Stimulated activated CD8-positive, alpha-beta memory T cell treated with anti-CD3 and anti-CD28 coated beads, Interleukin-12 subunit alpha, Interleukin-12 subunit beta, amount 100 ng/mL, for 1 hour (primary cell): Measurements from ENCODE around the gene PRPSAP2.
"Not testable (repeated sequence)": the region's sequence is repeated elsewhere in the genome, so short reads cannot be mapped to it uniquely, and the experiment has no call there.

Experiments
- DNase-seq: peaks from one replicate; pipeline ENCODE4 v3.0.0-alpha.2; 2020; ENCODE audit warnings: low read depth

PRPSAP2 gene

DNA sequence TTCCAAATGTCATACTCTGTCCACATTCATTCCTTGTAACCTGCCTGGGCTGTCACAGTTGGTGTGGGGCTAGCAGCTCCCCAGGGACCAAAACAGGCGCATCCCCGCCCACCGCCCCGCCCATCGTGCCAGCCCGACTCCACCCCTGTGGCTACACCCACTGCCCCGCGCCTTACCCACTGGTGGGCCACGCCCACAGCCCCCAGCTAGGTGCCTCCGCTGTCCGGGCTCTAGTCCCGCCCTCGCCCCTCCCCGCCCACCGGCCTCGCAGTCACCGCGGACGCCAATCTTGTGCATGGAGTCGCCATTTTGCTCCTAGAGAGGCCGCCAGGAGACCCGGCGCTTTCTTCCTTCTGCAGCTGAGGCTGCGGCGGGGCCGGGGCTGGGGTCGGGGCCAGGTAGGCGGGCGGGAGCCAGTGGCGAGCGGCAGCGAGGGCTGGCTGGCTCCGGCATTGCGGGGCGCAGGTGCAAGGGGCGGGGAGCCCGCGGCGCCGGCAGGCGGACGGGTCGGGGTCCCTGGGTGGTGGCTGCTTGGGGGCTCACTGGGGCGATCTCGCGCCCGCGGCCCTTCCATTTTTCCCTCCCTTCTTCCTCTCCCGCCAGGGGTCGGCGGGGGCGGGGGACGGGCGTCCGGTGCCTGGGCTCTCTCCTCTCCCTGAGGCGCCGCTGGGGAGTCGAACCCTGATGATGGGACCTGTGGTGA lies at the start of gene PRPSAP2:
PRPSAP2 (plus strand) TSS at position 268 of the 703 bp plus-strand sequence. CDS start 7,703 bp downstream, outside the sequence.
- DNase-seq = peak; percentile 89

DNA sequence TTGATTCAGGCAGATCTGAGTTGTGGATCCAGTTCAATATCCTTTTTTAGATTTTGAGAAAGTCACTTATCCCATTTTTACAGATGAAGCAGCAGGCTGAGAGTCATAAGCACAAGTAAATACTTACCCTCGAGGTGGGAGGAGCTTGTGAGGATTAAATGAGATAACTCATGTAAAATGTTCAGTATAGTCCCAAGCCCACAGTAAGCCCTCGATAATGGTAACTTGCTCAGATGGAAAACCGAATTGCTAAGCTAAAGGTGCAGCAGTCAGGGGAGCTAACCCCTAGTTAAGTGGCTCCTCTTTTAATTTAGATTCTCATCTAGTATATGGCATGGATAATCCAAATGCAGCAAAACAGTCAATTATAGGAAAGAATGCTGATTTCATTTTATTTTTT lies 42.0 kb upstream of the PRPSAP2 start:
- not testable (repeated sequence) for DNase-seq

GRCh38 chr17:18816489-18817371 lies 41.2 kb upstream of the PRPSAP2 start:
- peak; percentile 12 for DNase-seq

GRCh38 chr17:18821430-18821829 lies 36.5 kb upstream of the PRPSAP2 start:
- not testable (repeated sequence) for DNase-seq

DNA sequence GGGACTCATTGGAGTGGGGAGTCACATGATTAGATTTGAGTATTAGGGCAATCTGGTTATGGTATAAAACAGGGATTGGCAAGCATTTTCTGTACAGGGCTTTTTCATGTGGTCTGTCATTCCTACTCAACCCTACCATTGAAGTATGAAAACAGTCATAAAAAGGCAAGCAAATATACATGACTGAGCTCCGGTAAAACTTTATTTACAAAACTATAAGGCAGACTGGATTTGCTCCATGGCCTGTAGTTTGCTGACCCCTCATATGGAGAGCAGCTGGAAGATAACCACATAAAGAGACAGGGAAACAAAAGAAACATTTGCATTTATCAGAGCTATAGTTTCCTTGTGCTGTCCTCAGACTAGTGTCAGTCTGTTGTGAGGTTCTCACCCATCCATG lies 30.3 kb upstream of the PRPSAP2 start:
- DNase-seq = not testable (repeated sequence)

DNA sequence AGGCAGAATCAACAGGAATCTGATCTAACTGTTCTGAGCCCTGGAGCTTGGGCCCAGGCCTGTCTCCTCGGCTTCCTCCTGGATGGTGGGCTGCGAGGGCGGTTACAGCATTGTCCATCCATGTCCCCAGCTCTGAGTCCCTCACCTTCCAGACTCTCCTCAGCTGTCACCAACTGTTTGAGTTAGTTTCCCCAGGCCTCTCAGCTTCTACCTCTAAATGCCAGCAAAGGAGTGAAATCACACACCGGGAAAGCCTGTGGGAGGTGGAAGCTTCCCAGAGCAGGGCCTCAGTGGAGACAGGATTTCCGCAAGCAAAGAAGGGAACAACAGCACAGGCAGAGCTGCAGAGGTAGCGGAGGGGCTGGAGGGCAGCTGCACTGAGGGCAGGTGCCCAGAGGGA lies 9.4 kb upstream of the PRPSAP2 start:
- DNase-seq = no peak

DNA sequence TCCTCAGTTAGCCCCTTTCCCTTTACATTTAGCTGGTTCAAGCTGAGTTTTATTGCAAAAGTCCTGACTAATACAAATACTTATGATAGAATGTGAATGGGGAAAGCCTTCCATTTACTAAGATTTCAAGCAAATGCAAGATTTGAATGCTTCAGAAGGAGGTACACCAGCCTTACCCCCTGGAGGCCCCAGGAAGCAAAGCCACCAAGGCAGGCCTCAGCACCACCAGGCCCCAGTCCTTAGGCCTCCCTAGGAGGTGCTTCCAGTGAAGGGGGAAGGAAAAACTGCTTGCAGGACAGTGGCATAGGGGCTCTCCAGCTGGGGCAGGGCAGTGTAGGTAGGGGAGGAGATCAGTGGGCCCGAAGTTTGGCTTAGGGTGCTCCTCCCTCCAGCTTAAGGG lies 7.3 kb upstream of the PRPSAP2 start:
- DNase-seq = no peak

DNA sequence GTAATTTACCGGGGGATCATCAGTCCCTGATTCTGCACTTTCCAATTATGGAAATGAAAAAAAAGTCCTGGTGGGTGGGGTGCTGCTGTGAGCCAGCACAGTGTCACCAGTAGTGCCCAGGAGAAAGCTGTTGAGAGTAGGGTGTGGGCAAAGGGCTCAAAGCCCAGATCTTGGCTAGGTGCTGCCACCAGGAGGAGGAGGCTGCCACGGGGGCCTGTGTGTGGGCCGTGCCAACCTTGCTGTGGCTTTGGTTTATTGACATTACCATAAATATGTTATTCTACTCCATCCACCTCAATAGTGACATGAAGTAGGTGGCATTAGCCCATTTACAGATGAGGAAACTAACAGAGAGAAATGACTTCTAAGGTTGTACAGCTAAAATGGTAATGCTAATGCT lies 6.7 kb upstream of the PRPSAP2 start:
- no peak for DNase-seq

DNA sequence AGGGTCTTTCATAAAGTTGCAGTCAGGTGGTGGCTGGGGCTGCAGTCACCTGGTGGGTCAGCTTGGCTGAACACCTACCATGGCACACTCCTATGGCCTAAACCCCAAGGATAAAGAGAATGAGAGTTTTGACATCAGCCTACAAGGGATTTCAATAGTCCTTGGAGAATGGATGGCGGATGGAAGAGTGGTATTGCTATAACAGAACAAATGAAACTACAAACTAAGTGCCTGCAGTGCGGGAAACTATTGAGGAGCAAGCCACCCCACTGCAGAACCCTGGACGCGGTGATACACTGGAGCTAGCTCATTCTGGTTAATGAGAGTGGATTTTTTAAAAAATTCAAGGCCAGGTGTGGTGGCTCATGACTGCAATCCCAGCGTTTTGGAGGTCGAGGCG lies 3.0 kb upstream of the PRPSAP2 start:
- no peak for DNase-seq

- peak; percentile 84 for DNase-seq
These were observed 1.9 kb upstream of the PRPSAP2 start for GRCh38 chr17:18855831-18856569.

DNA sequence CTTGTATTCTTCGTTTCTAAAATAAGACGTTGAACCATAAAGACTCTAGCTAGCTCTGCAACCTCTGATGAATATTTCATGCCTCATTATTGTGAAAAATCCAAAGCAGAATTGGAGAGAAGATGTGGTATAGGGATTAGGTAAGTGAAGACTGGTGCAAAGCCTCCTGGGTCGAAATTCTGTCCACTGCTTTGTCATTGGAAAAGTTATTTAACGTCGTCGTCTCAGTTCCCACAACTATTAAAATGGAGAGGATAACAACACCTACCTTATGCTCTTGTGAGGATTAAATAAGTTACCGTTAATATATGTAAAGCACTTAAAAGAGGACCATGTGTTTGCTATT lies 1.4 kb upstream of the PRPSAP2 start:
- no peak for DNase-seq

DNA sequence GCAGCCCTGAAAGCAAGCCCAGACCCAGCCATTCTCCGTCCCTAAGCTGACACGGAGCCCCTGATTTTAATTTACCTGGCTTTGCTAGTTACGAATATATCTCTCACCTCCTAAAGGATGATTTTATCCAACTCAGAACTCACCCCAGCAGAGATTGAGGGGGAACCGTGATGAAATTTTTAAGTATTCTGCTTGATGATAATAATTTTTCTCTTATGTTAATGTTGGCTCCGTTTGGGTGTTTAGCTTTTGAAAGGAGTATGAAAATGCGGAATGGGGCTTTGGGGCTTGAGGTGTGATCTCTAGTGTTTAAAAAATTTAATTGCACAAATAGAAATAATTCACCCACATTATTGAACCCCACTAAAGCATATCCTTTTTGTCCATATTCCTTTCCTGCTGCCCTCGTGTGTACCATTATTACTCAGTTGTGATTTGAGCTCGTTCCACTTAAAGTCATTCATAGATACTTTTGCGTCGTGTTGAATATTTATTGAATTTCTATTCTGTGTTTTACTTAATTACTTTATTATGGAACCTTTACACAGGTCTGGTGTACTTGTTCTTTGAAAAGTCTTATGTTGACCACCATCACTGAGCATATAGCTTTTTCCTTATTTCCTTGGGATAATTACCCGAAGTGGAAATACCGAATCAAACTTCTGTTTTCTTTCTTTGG lies 775 bp downstream of the PRPSAP2 start:
- DNase-seq = no peak

- no peak for DNase-seq
These were observed 1.3 kb downstream of the PRPSAP2 start for GRCh38 chr17:18859256-18859655.

DNA sequence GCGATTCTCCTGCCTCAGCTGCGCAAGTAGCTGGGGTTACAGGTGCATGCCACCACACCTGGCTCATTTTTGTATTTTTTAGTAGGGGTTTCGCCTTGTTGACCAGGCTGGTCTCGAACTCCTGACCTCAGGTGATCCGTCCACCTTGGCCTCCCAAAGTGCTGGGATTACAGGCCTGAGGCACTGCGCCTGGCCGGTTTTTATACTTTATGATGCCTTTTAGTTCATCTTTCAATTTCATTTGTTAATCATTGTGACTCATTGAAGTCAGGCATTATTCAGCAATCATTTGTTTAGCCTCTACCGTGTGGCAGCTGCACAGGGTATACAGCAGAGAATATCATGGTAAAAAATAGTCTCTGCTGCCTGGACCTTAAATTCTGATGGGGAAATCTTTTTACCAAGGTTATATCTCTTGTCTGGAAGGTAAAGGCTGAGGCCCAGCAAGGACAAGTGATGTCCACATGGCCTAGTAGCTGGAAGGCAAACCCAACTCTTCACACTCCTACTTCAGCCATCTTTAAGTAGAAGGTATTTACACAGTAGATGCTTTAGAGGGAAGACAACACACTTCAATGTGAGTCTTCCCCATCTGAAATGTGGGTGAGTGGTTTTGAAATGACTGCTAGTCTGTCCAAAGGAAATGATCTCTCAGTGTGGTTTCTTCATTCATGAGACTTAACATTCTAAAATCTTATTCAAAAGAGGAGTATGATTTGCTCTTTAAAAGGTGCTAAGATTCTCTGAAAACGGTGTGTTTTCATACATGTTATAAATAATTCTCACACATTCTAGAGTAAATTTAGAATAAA lies 2.4 kb downstream of the PRPSAP2 start:
- DNase-seq = no peak

- DNase-seq = no peak
These were observed 4.1 kb downstream of the PRPSAP2 start for GRCh38 chr17:18862011-18862410.

DNA sequence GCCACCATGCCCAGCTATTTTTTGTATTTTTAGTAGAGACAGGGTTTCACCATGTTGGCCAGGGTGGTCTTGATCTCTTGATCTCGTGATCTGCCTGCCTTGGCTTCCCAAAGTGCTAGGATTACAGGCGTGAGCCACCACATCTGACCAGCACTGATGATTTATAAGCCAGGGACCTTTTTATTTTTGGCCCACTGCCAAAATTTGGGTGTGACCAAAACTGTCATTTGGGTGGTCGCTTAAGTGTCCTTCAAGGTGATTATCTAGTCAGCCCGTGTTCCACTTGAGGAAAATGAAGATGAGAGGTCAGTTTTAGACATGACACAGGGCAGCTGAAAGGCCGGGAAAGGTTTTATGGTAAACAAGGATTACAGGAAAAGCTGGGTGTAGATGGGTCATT lies 7.1 kb downstream of the PRPSAP2 start:
- DNase-seq = not testable (repeated sequence)

GRCh38 chr17:18866866-18867813 lies 9.2 kb downstream of the PRPSAP2 start:
- no peak for DNase-seq

GRCh38 chr17:18877104-18877645 lies 19.2 kb downstream of the PRPSAP2 start:
- DNase-seq = no peak

GRCh38 chr17:18888766-18889290 lies 30.9 kb downstream of the PRPSAP2 start:
- DNase-seq = no peak

GRCh38 chr17:18889658-18890057 lies 31.7 kb downstream of the PRPSAP2 start:
- no peak for DNase-seq
